ENCODE data around the gene MAP7D1. TPM values are rescaled to one million over a fixed set of nuclear protein-coding genes. Genes with fewer than 3 reads are reported as not detected.
"Not testable (repeated sequence)": the region's sequence is repeated elsewhere in the genome, so short reads cannot be mapped to it uniquely, and the experiment has no call there.

The MAP7D1 gene
- total RNA-seq, 2 donors from 2014 or later = 38.3 to 62.5 TPM

DNA sequence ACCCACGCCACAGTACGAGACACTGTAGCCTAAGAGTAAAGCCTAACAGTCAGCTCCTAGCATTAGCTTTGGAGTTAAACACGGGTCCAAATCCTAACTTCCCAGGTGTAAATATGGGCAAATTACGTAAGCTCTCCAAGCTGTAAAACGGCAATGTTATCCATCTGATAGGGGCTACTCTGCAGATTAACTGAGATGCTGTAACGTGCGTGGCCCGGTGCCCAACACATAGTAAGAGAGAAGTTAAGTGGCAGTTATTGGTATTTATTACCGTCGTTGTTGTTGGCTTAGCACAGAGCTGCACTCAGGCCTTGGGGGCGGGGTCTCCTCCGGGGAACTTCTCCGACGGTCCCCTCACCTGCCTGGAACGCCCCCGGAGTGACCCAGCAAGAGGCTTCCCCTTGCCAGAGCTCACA is 7.1 kb upstream of the MAP7D1 start:
- ATAC-seq (peak; percentile 14), DNase-seq (no peak)
- intact Hi-C loops (cut with DNase I, micrococcal nuclease) = loop anchor here in 1 of 2 donors (5.0 kb wide), 1 partner anchor 138 kb away; no protein-coding TSS in a partner anchor

DNA sequence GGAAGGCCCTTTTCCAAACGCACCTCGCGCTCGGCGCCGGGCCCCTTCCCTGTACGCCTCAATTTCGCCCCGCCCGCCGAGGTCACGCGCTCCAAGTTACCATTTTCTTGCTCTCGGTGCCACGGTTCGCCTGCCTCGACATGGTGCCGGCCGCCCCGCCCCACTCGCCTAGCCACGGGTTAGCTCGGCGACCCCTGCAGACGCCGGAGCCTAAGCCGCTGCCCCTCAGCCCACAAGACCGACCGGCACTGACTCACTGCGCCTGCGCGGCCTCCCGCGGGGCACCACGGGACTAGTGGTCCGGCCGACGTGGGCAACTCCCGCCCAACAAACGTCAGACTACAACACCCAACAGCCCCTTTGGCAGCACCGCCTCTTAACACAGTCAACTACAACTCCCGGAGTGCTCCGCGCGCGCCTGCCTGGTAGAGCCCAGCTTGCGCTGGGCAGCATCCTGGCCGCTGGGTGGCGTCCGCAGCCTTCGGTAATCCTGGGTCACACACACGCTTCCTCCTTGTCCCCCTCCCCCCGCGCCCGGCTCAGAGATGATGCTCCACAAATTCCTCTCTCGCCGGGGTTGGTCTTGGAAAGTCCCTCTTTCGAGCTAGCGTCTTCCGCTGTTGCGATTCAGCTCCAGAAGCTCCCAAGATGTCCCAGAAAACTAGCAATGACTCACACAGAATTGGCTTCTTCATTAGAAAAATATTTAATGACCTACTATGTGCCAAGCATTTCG is 6.6 kb upstream of the MAP7D1 start, which contains the start of gene TRAPPC3:
TRAPPC3 (minus strand) TSS at position 250 of the 736 bp plus-strand sequence; CDS start at position 142, 108 bp downstream.
- ATAC-seq (peak; percentile 89), DNase-seq (peak; percentile 100)
- intact Hi-C loops (cut with DNase I, micrococcal nuclease) = loop anchor here in 1 of 2 donors (5.0 kb wide), 1 partner anchor 138 kb away; no protein-coding TSS in a partner anchor

DNA sequence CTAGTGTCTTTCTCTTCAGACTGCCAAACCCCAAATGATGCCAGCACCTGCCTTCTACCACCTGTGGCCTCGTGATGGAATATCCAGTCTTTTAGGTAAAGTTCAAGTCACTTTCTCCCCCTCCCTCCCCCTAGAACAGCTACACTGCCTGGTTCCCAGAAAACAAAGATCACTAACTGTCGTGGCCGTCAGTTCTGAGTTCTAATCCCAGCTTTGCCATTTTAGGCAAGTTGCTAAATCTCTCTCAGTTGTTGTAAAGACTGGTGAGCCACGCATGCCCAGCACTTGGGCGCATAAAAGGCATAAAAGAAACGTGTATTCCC is 6.0 kb upstream of the MAP7D1 start:
- DNase-seq = no peak
- intact Hi-C loops (cut with DNase I, micrococcal nuclease) = loop anchor here in 1 of 2 donors (5.0 kb wide), 1 partner anchor 137 kb away; no protein-coding TSS in a partner anchor
- ATAC-seq = no peak

DNA sequence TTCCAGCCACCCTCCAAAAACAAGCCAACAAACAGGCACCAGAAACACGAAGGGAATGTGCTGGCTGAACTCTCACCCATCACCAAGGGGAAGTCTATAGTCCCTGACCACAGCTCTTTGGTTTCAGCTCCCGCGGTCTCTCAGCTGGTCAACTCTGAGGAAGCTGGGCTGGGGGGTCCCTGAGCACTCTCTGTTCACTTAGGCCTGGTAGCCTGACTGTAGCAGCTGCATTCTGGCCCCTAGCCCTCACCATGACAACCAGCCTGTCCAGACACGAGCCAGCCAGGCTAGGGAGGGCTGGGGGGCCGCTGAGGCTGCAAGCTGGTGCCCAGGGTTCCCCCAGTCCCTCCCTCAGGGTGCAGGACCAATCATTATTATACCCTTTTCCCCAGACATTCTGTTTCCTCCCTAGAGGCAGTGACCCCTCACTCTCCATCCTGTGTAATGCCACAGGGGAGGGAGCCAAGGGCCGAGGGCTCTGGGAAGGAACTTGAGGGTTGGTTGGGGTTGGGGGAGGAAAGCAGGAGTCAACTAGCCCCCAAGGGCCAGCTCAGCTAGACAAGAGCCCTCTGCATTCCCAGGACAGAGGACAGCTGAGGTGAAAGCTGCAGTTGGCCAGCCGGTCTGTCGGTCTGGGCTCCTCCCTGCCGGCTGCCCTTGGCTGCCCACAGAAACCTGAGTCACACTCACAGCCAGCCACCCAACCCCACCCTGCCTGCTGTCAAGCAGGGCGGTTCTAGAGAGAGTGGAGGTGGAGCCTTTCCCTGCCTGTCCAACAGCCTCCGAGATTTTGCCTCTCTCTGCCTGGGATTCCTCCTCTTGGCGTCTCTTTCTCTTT is 5.4 kb upstream of the MAP7D1 start:
- ATAC-seq (peak; percentile 75), DNase-seq (peak; percentile 88 to 97)
- intact Hi-C loops (cut with DNase I, micrococcal nuclease) = no loop called here

- DNase-seq = no peak
- ATAC-seq = no peak
- intact Hi-C loops (cut with DNase I, micrococcal nuclease) = no loop called here
Measured at GRCh38 chr1:36151134-36151844, 4.7 kb upstream of the MAP7D1 start.

DNA sequence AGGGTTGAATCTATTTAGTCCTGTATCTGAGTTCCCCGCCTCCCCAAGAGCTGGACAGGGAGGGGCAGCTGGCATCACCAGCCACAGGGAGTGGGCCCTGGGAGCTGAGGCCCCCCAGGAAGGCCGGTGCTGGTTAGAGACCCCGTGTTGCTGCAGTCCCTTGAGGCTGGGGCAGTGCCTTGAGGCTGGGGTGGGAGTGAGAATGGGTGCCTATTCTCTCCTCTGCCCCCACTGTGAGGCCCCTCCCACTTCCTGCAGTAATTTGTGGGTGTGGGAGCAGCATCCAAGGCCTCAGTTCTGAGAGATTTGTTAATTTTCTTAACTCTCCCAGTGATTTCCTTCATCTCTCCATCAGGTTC is 4.1 kb upstream of the MAP7D1 start:
- DNase-seq = peak in 1 of 2 donors; percentile 55
- intact Hi-C loops (cut with DNase I, micrococcal nuclease) = no loop called here
- no peak for ATAC-seq

DNA sequence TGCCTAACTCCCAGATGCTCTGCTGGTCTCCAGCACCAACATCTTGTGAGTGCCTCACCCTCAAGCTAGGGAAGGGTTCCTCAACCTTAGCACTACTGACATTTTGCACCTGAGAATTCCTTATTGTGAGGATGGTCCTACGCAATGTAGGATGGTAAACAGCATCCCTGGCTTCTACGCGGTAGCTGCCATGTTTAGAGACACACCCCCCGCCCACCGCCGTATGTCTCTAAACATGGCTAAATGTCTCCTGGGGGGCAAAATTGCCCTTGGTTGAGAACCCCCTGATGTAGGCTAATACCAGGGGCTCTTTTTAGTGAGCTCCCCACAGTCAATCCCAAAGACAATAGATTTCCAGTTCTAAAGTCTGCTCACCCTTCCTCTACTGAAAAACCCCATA is 2.5 kb upstream of the MAP7D1 start:
- intact Hi-C loops (cut with DNase I, micrococcal nuclease) = no loop called here
- DNase-seq (no peak), ATAC-seq (no peak)

DNA sequence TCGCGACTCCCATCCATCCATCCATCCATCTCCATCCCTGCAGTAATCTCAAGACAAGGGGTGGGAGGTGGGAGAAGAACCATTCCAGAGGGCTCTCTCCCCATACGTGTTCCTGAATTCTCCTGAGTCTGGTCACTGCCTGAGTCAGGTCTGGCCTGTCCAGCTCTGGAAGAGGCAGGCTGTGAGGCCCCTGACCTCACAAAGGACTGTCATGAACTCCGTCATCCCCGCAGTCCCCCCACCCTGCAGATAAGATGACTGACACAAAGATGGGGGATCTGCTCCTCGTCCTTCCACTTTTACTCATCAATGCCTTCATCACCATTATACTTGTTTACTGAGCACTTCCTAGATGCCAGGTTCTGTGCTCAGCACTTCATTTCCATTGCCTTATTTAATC is 1.6 kb upstream of the MAP7D1 start:
- no peak for DNase-seq
- intact Hi-C loops (cut with DNase I, micrococcal nuclease) = no loop called here
- no peak for ATAC-seq

- peak in 1 of 2 donors; percentile 41 for DNase-seq
- intact Hi-C loops (cut with DNase I, micrococcal nuclease) = no loop called here
- no peak for ATAC-seq
Measured at GRCh38 chr1:36154765-36155407, 1.1 kb upstream of the MAP7D1 start.

DNA sequence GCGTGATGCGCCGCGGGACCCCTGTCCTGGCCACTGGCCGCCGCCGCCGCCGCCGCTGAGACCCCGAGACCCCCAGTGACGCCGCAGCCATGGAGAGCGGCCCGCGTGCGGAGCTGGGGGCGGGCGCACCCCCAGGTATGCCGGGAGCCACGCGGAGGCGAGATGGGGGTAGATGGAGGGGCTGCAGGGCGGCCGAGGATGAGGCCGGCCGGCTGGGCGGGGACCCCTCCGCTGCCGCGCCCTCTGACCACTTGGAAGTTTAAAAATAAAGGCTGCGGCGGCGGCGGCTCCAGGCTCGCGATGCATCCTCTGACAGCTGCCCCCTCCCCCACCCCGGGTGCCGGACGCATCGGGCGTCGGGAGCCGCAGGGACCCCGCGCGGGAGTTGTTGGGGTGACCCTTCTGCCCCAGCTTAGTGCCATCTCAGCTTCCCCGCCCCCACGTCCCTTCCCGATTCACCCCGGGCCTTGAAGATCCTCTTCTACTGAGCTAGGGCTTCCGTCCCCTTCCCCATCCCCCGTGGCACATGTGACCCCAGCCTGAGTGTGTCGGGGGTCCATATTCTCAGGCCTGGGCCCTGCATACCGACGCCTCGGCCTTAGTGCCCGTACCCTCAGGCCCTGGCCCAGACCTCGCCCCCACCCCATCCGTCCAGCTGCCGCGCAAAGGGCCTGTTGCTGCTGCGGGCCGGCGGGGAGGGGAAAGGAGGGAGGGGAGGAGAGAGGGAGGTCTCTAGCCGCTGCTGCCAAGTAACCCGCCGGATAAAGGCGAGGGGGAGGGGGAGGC is 562 bp downstream of the MAP7D1 start:
- ATAC-seq = peak; percentile 28
- intact Hi-C loops (cut with DNase I, micrococcal nuclease) = no loop called here
- peak; percentile 73 to 81 for DNase-seq

GRCh38 chr1:36157115-36157903 is 1.3 kb downstream of the MAP7D1 start:
- DNase-seq = peak in 1 of 2 donors; percentile 21
- intact Hi-C loops (cut with DNase I, micrococcal nuclease) = no loop called here

GRCh38 chr1:36157973-36158826 is 2.2 kb downstream of the MAP7D1 start:
- peak in 1 of 2 donors; percentile 30 for DNase-seq
- ATAC-seq = no peak
- intact Hi-C loops (cut with DNase I, micrococcal nuclease) = no loop called here

More at GRCh38 chr1:36157115-36157903, 1.3 kb downstream of the MAP7D1 start:
- ATAC-seq = no peak

- intact Hi-C loops (cut with DNase I, micrococcal nuclease); ATAC-seq; DNase-seq: not testable (repeated sequence)
Measured at GRCh38 chr1:36158827-36159252, 2.9 kb downstream of the MAP7D1 start.

DNA sequence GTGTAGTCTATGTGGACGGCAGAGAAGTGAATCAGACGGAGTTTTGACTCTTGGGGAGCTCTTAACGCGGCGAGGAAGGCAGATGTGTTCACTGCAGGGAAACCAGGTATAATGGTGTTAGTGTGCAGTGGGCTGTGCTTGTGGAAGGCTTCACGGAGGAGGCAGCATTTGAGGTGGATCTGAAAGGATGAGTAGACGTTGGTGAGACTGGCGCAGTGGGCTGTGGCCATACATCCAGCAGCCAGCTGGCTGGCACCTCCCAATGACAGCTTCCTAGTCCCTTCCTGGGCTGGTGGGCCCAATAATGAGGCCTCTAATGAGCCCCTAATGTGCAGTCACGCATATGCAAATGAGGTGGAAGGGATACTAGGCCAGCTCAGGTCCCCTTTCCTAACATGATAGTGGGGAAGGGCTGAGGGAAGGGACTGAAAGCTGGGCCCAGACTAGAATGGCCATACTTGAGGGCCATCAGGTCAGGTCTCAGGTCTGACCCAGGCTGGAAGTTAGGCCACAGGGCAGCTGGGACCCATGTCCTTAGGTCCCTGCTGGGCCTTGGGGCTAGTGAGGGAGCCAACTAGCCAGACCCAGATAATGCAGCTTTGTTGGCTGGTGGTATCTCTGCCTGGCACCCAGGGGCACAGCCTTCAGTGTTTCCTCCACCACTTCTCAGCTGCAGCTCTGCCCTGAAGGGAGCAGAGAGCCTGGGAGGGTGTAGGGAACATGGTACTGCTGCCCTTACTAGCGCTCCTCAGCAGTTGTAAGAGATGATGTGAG is 3.8 kb downstream of the MAP7D1 start:
- no peak for ATAC-seq
- no peak for DNase-seq
- intact Hi-C loops (cut with DNase I, micrococcal nuclease) = no loop called here

GRCh38 chr1:36160388-36160948 is 4.5 kb downstream of the MAP7D1 start:
- intact Hi-C loops (cut with DNase I, micrococcal nuclease) = no loop called here
- no peak for DNase-seq
- ATAC-seq = no peak

Measured in left colon (tissue), 2 donors.